ENCODE data around the gene RFX3.

RFX3 gene

GRCh38 chr9:3237121-3237520, 288.7 kb downstream of the RFX3 start:
- no peaks in the 10 kb centered on the region for H3K4me1 ChIP-seq (ENCODE audit: control insufficient read depth, insufficient read depth, low read length)
- no peaks in the 10 kb centered on the region for H3K9me3 ChIP-seq (ENCODE audit: control insufficient read depth, insufficient read depth, low read depth, low read length)
- no peak for TF ChIP-seq ZNF629 (tag by site-specific recombination; IDR thresholded peaks at IDR 0.05)
- no peak for TF ChIP-seq TRIM28 (IDR thresholded peaks at IDR 0.05; ENCODE audit: borderline replicate concordance, low read length)
- no peak for TF ChIP-seq ZNF114 (tag by site-specific recombination; IDR thresholded peaks at IDR 0.05)
- TF ChIP-seq ZNF626 (tag by site-specific recombination; IDR thresholded peaks at IDR 0.05) = no peak
- TF ChIP-seq ZIC2 (tag by site-specific recombination; IDR thresholded peaks at IDR 0.05) = no peak
- no peak for TF ChIP-seq AEBP2 (tag by site-specific recombination; IDR thresholded peaks at IDR 0.05; ENCODE audit: borderline replicate concordance)
- TF ChIP-seq ZNF132 (tag by site-specific recombination; IDR thresholded peaks at IDR 0.05; ENCODE audit: borderline replicate concordance) = no peak
- TF ChIP-seq ZNF433 (tag by site-specific recombination; IDR thresholded peaks at IDR 0.05; ENCODE audit: low read depth) = no peak
- TF ChIP-seq ZNF768 (tag by site-specific recombination; IDR thresholded peaks at IDR 0.05) = no peak
- no peak for TF ChIP-seq SP3 (tag by site-specific recombination; IDR thresholded peaks at IDR 0.05)
- no peak overlapping the region for H3K4me3 ChIP-seq (ENCODE audit: low read depth, low read length)
- H3K36me3 ChIP-seq (ENCODE audit: control insufficient read depth in 2 of 2, insufficient read depth in 1 of 2, low read length in 2 of 2) = no peaks in the 10 kb centered on the region
- CTCF ChIA-PET = no interaction called here
- POLR2A ChIA-PET = no interaction called here
- no peak overlapping the region for H3K27ac ChIP-seq (ENCODE audit: extremely low read depth, low read depth, low read length)

GRCh38 chr9:3235497-3235896, 290.3 kb downstream of the RFX3 start:
- CTCF ChIA-PET = interaction anchor here (0.9 to 1.2 kb wide), 2 partner anchors 375 to 842 kb away, joined by 3 to 4 read pairs; no protein-coding TSS in a partner anchor

More at GRCh38 chr9:3235497-3235896, 290.3 kb downstream of the RFX3 start:
- Histone ChIP-seq H3K4me3 (ENCODE audit: low read depth, low read length) (no peak overlapping the region), H3K9me3 (ENCODE audit: control insufficient read depth, insufficient read depth, low read depth, low read length) (no peaks in the 10 kb centered on the region), H3K4me1 (ENCODE audit: control insufficient read depth, insufficient read depth, low read length) (no peaks in the 10 kb centered on the region), H3K36me3 (ENCODE audit: control insufficient read depth in 2 of 2, insufficient read depth in 1 of 2, low read length in 2 of 2) (no peaks in the 10 kb centered on the region), H3K27ac (ENCODE audit: extremely low read depth, low read depth, low read length) (no peak overlapping the region)
- no peak for TF ChIP-seq ZNF701 (tag by site-specific recombination; IDR thresholded peaks at IDR 0.05)
- no peak for TF ChIP-seq ZNF530 (tag by site-specific recombination; IDR thresholded peaks at IDR 0.05; ENCODE audit: low read depth)
- no peak for TF ChIP-seq ZNF513 (tag by site-specific recombination; IDR thresholded peaks at IDR 0.05)
- TF ChIP-seq ZNF670 (tag by site-specific recombination; IDR thresholded peaks at IDR 0.05; ENCODE audit: low read depth) = no peak
- no peak for TF ChIP-seq SETDB1 (IDR thresholded peaks at IDR 0.05; ENCODE audit: insufficient read length, low read length)
- no peak for TF ChIP-seq ZNF558 (tag by site-specific recombination; IDR thresholded peaks at IDR 0.05)
- no peak for TF ChIP-seq ZBTB10 (tag by site-specific recombination; IDR thresholded peaks at IDR 0.05)
- no peak for TF ChIP-seq SP2 (tag by site-specific recombination; IDR thresholded peaks at IDR 0.05)
- TF ChIP-seq ZNF10 (tag by site-specific recombination; IDR thresholded peaks at IDR 0.05) = no peak
- TF ChIP-seq ZBTB48 (tag by site-specific recombination; IDR thresholded peaks at IDR 0.05) = no peak
- no peak for TF ChIP-seq ZNF658 (tag by site-specific recombination; IDR thresholded peaks at IDR 0.05)
- TF ChIP-seq FEZF1 (tag by site-specific recombination; IDR thresholded peaks at IDR 0.05) = no peak
- TF ChIP-seq ZNF596 (tag by site-specific recombination; IDR thresholded peaks at IDR 0.05) = no peak
- no peak for TF ChIP-seq ZNF449 (tag by site-specific recombination; IDR thresholded peaks at IDR 0.05)
- no peak for TF ChIP-seq ZBTB1 (tag by site-specific recombination; IDR thresholded peaks at IDR 0.05)
- TF ChIP-seq RBAK (tag by site-specific recombination; IDR thresholded peaks at IDR 0.05) = no peak
- TF ChIP-seq ZNF18 (tag by site-specific recombination; IDR thresholded peaks at IDR 0.05) = no peak
- no peak for TF ChIP-seq ZNF266 (tag by site-specific recombination; IDR thresholded peaks at IDR 0.05; ENCODE audit: low read depth)
- no peak for TF ChIP-seq ZNF529 (tag by site-specific recombination; IDR thresholded peaks at IDR 0.05; ENCODE audit: insufficient replicate concordance)
- POLR2A ChIA-PET = no interaction called here
